DMS79 treated with DMSO at 0.1 percent for 48 hours (cell line): ENCODE data around the gene STX18.

ENCODE experiments used
- DNase-seq: peaks from one replicate; lab custom pipeline; 2025; lab: John Stamatoyannopoulos, UW

STX18 gene

GRCh38 chr4:4398430-4398829, 143.4 kb downstream of the STX18 start:
- DNase-seq: no peak

GRCh38 chr4:4397441-4397819, 144.4 kb downstream of the STX18 start:
- no peak for DNase-seq

GRCh38 chr4:4396628-4397440, 145.0 kb downstream of the STX18 start:
- DNase-seq: no peak

- DNase-seq: peak; percentile 48
These were observed 145.8 kb downstream of the STX18 start for GRCh38 chr4:4395849-4396627.

GRCh38 chr4:4395371-4395770, 146.5 kb downstream of the STX18 start:
- DNase-seq: no peak

- no peak for DNase-seq
These were observed 147.2 kb downstream of the STX18 start for GRCh38 chr4:4394644-4395043.

- no peak for DNase-seq
These were observed 149.2 kb downstream of the STX18 start for GRCh38 chr4:4392501-4393183.

GRCh38 chr4:4391866-4392265, 150.0 kb downstream of the STX18 start:
- no peak for DNase-seq

- no peak for DNase-seq
These were observed 151.2 kb downstream of the STX18 start for GRCh38 chr4:4390515-4391240.

GRCh38 chr4:4390046-4390445, 151.8 kb downstream of the STX18 start:
- no peak for DNase-seq

GRCh38 chr4:4388836-4389575, 152.8 kb downstream of the STX18 start:
- no peak for DNase-seq

- DNase-seq: peak; percentile 44
These were observed 153.5 kb downstream of the STX18 start for GRCh38 chr4:4388311-4388790.

GRCh38 chr4:4387531-4388310, 154.1 kb downstream of the STX18 start:
- DNase-seq: no peak

- peak; percentile 1 for DNase-seq
These were observed 155.0 kb downstream of the STX18 start, which contains the start of gene NSG1 for GRCh38 chr4:4386736-4387392. Gene NSG1, plus strand, starts transcription at chr4:4387102. Its CDS starts 528 bp downstream, at chr4:4387630.

- peak; percentile 3 for DNase-seq
These were observed 155.5 kb downstream of the STX18 start for GRCh38 chr4:4386296-4386735.

GRCh38 chr4:4385729-4386295, 156.0 kb downstream of the STX18 start:
- no peak for DNase-seq

GRCh38 chr4:4384837-4385236, 157.0 kb downstream of the STX18 start:
- no peak for DNase-seq

GRCh38 chr4:4383085-4383484, 158.8 kb downstream of the STX18 start:
- no peak for DNase-seq

GRCh38 chr4:4379540-4380087, 162.2 kb downstream of the STX18 start:
- DNase-seq: no peak
